ENCODE measurements around the gene GIGYF2. TPM values are rescaled to one million over a fixed set of nuclear protein-coding genes. Genes with fewer than 3 reads are reported as not detected.

GIGYF2 gene
- total and polyA plus RNA-seq, 2 donors from 2014 or later, result 13.5 to 79.8 TPM

- no peaks in the 10 kb centered on the region for H3K9me3 ChIP-seq (ENCODE audit: control insufficient read depth in 2 of 3, insufficient read depth in 1 of 3, low read length in 3 of 3)
- H3K9ac ChIP-seq (ENCODE audit: low read length in 3 of 3), result no peak overlapping the region
- intact Hi-C loops (cut with DNase I), result no loop called here
- no peak overlapping the region for H3K27ac ChIP-seq (ENCODE audit: low read depth in 2 of 2, low read length in 2 of 2)
- H3K4me3 ChIP-seq (ENCODE audit: low read length in 3 of 3), result no peak overlapping the region
- TF ChIP-seq CTCF (IDR thresholded peaks at IDR 0.05; ENCODE audit: borderline replicate concordance, extremely low read depth, insufficient read depth), result no peak
- no peak for DNase-seq
- peaks cover 0 to 4% (median 0%) of the 10 kb centered on the region in 3 donors for H3K4me1 ChIP-seq (ENCODE audit: control insufficient read depth in 2 of 3, insufficient read depth in 2 of 3, low read depth in 1 of 3, low read length in 3 of 3)
- FAIRE-seq, result no peak
- peaks cover 0 to 36% (median 17%) of the 10 kb centered on the region in 3 donors for H3K36me3 ChIP-seq (ENCODE audit: control insufficient read depth in 2 of 3, insufficient read depth in 3 of 3, low read length in 3 of 3)
- no peaks in the 10 kb centered on the region for H3K27me3 ChIP-seq (ENCODE audit: control insufficient read depth, insufficient read depth, low read length)
These were observed 22.6 kb upstream of the GIGYF2 start for GRCh38 chr2:232674491-232674890.

- FAIRE-seq (no peak), DNase-seq (no peak)
- no peak for TF ChIP-seq CTCF (IDR thresholded peaks at IDR 0.05; ENCODE audit: borderline replicate concordance, extremely low read depth, insufficient read depth)
- Histone ChIP-seq H3K9ac (ENCODE audit: low read length in 3 of 3) (no peak overlapping the region), H3K4me3 (ENCODE audit: low read length in 3 of 3) (no peak overlapping the region), H3K4me1 (ENCODE audit: control insufficient read depth in 2 of 3, insufficient read depth in 2 of 3, low read depth in 1 of 3, low read length in 3 of 3) (peaks cover 0 to 4% (median 0%) of the 10 kb centered on the region in 3 donors), H3K27me3 (ENCODE audit: control insufficient read depth, insufficient read depth, low read length) (no peaks in the 10 kb centered on the region), H3K27ac (ENCODE audit: low read depth in 2 of 2, low read length in 2 of 2) (no peak overlapping the region), H3K9me3 (ENCODE audit: control insufficient read depth in 2 of 3, insufficient read depth in 1 of 3, low read length in 3 of 3) (no peaks in the 10 kb centered on the region), H3K36me3 (ENCODE audit: control insufficient read depth in 2 of 3, insufficient read depth in 3 of 3, low read length in 3 of 3) (peaks cover 0 to 36% (median 17%) of the 10 kb centered on the region in 3 donors)
- intact Hi-C loops (cut with DNase I), result no loop called here
These were observed 21.8 kb upstream of the GIGYF2 start for GRCh38 chr2:232675381-232675780.

- H3K27me3 ChIP-seq (ENCODE audit: control insufficient read depth, insufficient read depth, low read length), result no peaks in the 10 kb centered on the region
- no peak for DNase-seq
- no peak for FAIRE-seq
These were observed 17.1 kb upstream of the GIGYF2 start for GRCh38 chr2:232680006-232680405.

More at GRCh38 chr2:232680006-232680405, 17.1 kb upstream of the GIGYF2 start:
- H3K4me1 ChIP-seq (ENCODE audit: control insufficient read depth in 2 of 3, insufficient read depth in 2 of 3, low read depth in 1 of 3, low read length in 3 of 3), result no peaks in the 10 kb centered on the region
- intact Hi-C loops (cut with DNase I), result no loop called here
- no peak overlapping the region for H3K4me3 ChIP-seq (ENCODE audit: low read length in 3 of 3)
- no peak for TF ChIP-seq CTCF (IDR thresholded peaks at IDR 0.05; ENCODE audit: borderline replicate concordance, extremely low read depth, insufficient read depth)
- peaks cover 0 to 23% (median 10%) of the 10 kb centered on the region in 3 donors for H3K36me3 ChIP-seq (ENCODE audit: control insufficient read depth in 2 of 3, insufficient read depth in 3 of 3, low read length in 3 of 3)
- no peak overlapping the region for H3K27ac ChIP-seq (ENCODE audit: low read depth in 2 of 2, low read length in 2 of 2)
- no peak overlapping the region for H3K9ac ChIP-seq (ENCODE audit: low read length in 3 of 3)
- H3K9me3 ChIP-seq (ENCODE audit: control insufficient read depth in 2 of 3, insufficient read depth in 1 of 3, low read length in 3 of 3), result no peaks in the 10 kb centered on the region
